H1 (cell line): Measurements from ENCODE around the gene COL26A1. TPM values are rescaled to one million over a fixed set of nuclear protein-coding genes. Genes with fewer than 3 reads are reported as not detected.

Source experiments
- HDAC2 ChIP-seq, 2 experiments: fragments of 300-600 bp in 1 of 2; sonication (generic) in 1 of 2; IDR thresholded peaks; 2 replicates each; pipeline ENCODE4 v1.6.1; 2011 to 2012; ENCODE audit warnings: low read depth in 2 of 2, low read length in 2 of 2, mild to moderate bottlenecking in 2 of 2, moderate library complexity in 2 of 2, borderline replicate concordance in 1 of 2, inconsistent platforms in 1 of 2
- polyA plus RNA-seq, 7 experiments: library from polyadenylated mRNA; depleted of rRNA in 3 of 7; stranded (reverse) in 5 of 7; unstranded in 2 of 7; fragments of >200 nt in 5 of 7; fragments of 200-250 nt in 2 of 7; gene quantifications; 1 replicate in 5 of 7; 2 replicates in 1 of 7; 4 replicates in 1 of 7; pipeline versions ENCODE4 v1.2.1 to v1.2.3, GENCODE V29; 2011 to 2013; ENCODE audit warnings: missing spikeins in 2 of 7, mixed read lengths in 2 of 7
- total RNA-seq: library from RNA; stranded (reverse); fragmentation: NEBNext Ultra II Directional; extraction: Animal tissue kit (Norgen Biotek cat#: 25700); gene quantifications from 2 replicates; pipeline ENCODE4 v1.2.1, GENCODE V29; 2021
- TF ChIP-seq, protein P1 (sequence below): IDR thresholded peaks from 2 replicates; pipeline ENCODE4 v1.6.1; 2012; ENCODE audit warnings: low read length, inconsistent platforms

COL26A1 gene
- total and polyA plus RNA-seq, 2 of the 8 experiments (the other 6 are each of a cell fraction or from before 2014, with no cell fraction given), result 51.1 to 68.8 TPM

DNA sequence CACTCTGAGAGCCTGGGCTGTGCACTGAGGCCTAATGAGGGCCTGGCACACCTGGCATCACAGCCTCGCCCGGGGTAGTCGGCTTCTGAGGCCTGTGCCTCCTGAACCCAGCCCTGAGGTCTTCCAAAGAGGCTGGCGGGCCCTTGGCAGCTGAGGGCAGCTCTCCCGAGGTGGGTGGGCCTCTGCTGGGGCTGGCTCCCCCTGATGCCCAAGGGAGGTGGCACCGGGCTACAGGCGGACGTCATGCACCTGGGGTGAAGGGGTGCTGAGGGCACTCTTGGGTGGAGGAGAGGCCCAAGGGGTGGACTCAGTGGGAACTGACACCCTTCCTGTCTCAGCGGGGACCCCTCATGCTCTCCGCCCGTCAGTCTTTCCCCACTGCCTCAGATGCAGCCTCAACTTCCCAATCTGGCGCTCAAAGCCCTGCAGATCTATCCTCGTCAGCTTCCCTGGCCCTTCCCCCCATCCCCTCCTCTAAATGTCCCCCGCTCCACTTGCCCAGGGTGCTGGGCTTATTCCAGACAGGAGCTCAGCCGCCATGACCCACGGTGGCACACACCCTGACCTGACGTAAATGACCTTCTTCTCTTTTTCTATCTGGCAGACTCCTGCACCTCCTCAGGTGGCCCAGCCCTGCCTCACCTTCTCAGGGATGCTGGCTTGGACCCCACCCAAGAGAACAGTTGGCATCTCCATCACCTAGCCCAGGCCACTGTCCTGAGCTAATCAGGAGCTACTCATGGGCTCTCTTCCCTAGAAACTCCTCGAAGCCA is 228.2 kb downstream of the COL26A1 start (continued):
- TF ChIP-seq, protein P1, sequence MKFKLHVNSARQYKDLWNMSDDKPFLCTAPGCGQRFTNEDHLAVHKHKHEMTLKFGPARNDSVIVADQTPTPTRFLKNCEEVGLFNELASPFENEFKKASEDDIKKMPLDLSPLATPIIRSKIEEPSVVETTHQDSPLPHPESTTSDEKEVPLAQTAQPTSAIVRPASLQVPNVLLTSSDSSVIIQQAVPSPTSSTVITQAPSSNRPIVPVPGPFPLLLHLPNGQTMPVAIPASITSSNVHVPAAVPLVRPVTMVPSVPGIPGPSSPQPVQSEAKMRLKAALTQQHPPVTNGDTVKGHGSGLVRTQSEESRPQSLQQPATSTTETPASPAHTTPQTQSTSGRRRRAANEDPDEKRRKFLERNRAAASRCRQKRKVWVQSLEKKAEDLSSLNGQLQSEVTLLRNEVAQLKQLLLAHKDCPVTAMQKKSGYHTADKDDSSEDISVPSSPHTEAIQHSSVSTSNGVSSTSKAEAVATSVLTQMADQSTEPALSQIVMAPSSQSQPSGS, result no peak
- TF ChIP-seq HDAC2 (IDR thresholded peaks at IDR 0.05; ENCODE audit: borderline replicate concordance in 1 of 2, low read depth in 2 of 2, low read length in 2 of 2), result no peak
